Lung (tissue), 12 donors: ENCODE measurements around the gene GSAP. TPM values are rescaled to one million over a fixed set of nuclear protein-coding genes. Genes with fewer than 3 reads are reported as not detected.

Experiments used
- ATAC-seq: fragments of 200-7000 bp; cut with Tn5 transposase; one replicate; pipeline ENCODE4 v1.9.1; 2020; ENCODE audit warnings: moderate number of reproducible peaks; ENCODE audit not compliant: insufficient read depth, low FRiP score
- DNase-seq, 3 donors: peaks; one replicate each; pipeline ENCODE4 v3.0.0-alpha.2; 2013 to 2017
- H3K27ac ChIP-seq, 2 donors: one replicate each; pipeline ENCODE4 v1.5.1; 2013; ENCODE audit warnings: mild to moderate bottlenecking in 2 of 2, moderate library complexity in 2 of 2, control low read depth in 1 of 2, inconsistent platforms in 1 of 2, low read depth in 1 of 2, low read length in 1 of 2
- H3K27me3 ChIP-seq, 3 donors: one replicate each; pipeline ENCODE4 v1.5.1; 2013; ENCODE audit warnings: low read length in 2 of 3; ENCODE audit not compliant: control insufficient read depth in 3 of 3, insufficient read depth in 3 of 3
- H3K36me3 ChIP-seq, 4 donors: one replicate each; pipeline ENCODE4 v1.5.1; 2013; ENCODE audit warnings: low read length in 4 of 4, mild to moderate bottlenecking in 1 of 4, moderate library complexity in 1 of 4; ENCODE audit not compliant: control insufficient read depth in 4 of 4, insufficient read depth in 4 of 4
- H3K4me1 ChIP-seq, 5 donors: one replicate each; pipeline ENCODE4 v1.5.1; 2013; ENCODE audit warnings: low read length in 5 of 5, mild to moderate bottlenecking in 2 of 5, moderate library complexity in 1 of 5; ENCODE audit not compliant: control insufficient read depth in 5 of 5, insufficient read depth in 5 of 5
- H3K4me3 ChIP-seq: one replicate; pipeline ENCODE4 v1.5.1; 2013; ENCODE audit warnings: mild to moderate bottlenecking, control low read depth, moderate library complexity
- H3K9ac ChIP-seq, 2 donors: one replicate each; pipeline ENCODE4 v1.5.1; 2013; ENCODE audit warnings: low read length in 2 of 2, control low read depth in 1 of 2; ENCODE audit not compliant: insufficient read depth in 1 of 2
- H3K9me3 ChIP-seq, 4 donors: one replicate each; pipeline ENCODE4 v1.5.1; 2013; ENCODE audit warnings: low read length in 3 of 4, mild to moderate bottlenecking in 1 of 4, moderate library complexity in 1 of 4; ENCODE audit not compliant: control insufficient read depth in 4 of 4, insufficient read depth in 3 of 4
- WGBS, 2 donors: extraction: QIAGEN DNeasy Blood & Tissue Kit; methylation state at CpG; one replicate each; pipeline ENCODE4 v1.1.7; 2013; 5-methylcytosine and 5-hydroxymethylcytosine counted together
- polyA plus RNA-seq, 2 donors: library from polyadenylated mRNA; stranded (reverse); fragments of 200-250 nt; gene quantifications; one replicate each; pipeline ENCODE4 v1.2.1, GENCODE V29; 2013
- total RNA-seq, 2 donors: library from RNA; depleted of rRNA in 1 of 2; stranded (reverse); fragments of >200 nt in 1 of 2; gene quantifications; one replicate each; pipeline ENCODE4 v1.2.1, GENCODE V29; 2014 to 2021
- TF ChIP-seq, protein P1 (sequence below): IDR thresholded peaks from 2 replicates; pipeline ENCODE4 v1.5.1; 2012; ENCODE audit warnings: mild to moderate bottlenecking; ENCODE audit errors: control extremely low read depth, extremely low read depth
- donor health status: control.
- donor health status: control.
- donor health status: Bipolar disorder and iron deficiency.
- donor health status: healthy.
- donor health status: DM: yes; HTN: yes; CAD: no.

Gene GSAP
- total and polyA plus RNA-seq, 4 donors, result 26.4 to 99.3 (median 57.4) TPM

GRCh38 chr7:77290425-77290824 lies 125.7 kb downstream of the GSAP start:
- TF ChIP-seq, protein P1, sequence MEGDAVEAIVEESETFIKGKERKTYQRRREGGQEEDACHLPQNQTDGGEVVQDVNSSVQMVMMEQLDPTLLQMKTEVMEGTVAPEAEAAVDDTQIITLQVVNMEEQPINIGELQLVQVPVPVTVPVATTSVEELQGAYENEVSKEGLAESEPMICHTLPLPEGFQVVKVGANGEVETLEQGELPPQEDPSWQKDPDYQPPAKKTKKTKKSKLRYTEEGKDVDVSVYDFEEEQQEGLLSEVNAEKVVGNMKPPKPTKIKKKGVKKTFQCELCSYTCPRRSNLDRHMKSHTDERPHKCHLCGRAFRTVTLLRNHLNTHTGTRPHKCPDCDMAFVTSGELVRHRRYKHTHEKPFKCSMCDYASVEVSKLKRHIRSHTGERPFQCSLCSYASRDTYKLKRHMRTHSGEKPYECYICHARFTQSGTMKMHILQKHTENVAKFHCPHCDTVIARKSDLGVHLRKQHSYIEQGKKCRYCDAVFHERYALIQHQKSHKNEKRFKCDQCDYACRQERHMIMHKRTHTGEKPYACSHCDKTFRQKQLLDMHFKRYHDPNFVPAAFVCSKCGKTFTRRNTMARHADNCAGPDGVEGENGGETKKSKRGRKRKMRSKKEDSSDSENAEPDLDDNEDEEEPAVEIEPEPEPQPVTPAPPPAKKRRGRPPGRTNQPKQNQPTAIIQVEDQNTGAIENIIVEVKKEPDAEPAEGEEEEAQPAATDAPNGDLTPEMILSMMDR, result no peak
- Histone ChIP-seq H3K9me3 (no peaks in the 10 kb centered on the region), H3K4me1 (peaks cover 0 to 6% (median 0%) of the 10 kb centered on the region in 5 donors), H3K9ac (no peak overlapping the region), H3K36me3 (peaks cover 2 to 5% (median 3%) of the 10 kb centered on the region in 4 donors), H3K27ac (no peak overlapping the region), H3K27me3 (no peaks in the 10 kb centered on the region), H3K4me3 (no peak overlapping the region)
- ATAC-seq (no peak), DNase-seq (no peak)

DNA sequence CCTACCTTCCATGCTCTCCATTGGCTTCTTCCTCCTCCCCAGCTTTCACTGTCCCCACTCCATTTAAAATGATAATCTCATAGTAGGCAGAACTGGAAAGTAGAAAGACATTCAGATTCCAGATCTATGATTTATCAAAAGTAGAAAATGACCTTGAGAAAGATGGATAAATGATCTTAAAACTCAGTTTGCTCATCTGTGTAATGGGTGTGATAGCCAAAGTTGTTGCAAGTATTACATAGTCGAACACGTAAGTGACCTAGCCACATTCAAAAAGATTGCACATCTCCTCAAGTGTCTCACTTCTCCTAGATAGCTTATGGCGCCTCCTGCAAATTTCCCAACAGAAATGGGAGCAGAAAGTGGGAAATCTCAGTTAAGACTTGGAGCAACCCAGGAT lies 126.8 kb downstream of the GSAP start:
- Histone ChIP-seq H3K4me1 (peaks cover 0 to 6% (median 0%) of the 10 kb centered on the region in 5 donors), H3K27ac (no peak overlapping the region), H3K9me3 (no peaks in the 10 kb centered on the region), H3K4me3 (no peak overlapping the region), H3K9ac (no peak overlapping the region), H3K36me3 (peaks cover 2 to 5% (median 3%) of the 10 kb centered on the region in 4 donors), H3K27me3 (no peaks in the 10 kb centered on the region)
- TF ChIP-seq, protein P1, result no peak
- WGBS, 2 donors, result 94 to 99% methylated on average over 3 of the region's 3 CpGs
- DNase-seq (no peak), ATAC-seq (no peak)

- ATAC-seq, result no peak
- WGBS, 2 donors, result 62 to 69% methylated on average over 7 of the region's 7 CpGs
- TF ChIP-seq, protein P1, result no peak
- H3K27ac ChIP-seq, result no peak overlapping the region
- no peaks in the 10 kb centered on the region for H3K9me3 ChIP-seq
- H3K4me1 ChIP-seq, result peaks cover 0 to 6% (median 0%) of the 10 kb centered on the region in 5 donors
- H3K4me3 ChIP-seq, result no peak overlapping the region
- no peak overlapping the region for H3K9ac ChIP-seq
- H3K27me3 ChIP-seq, result no peaks in the 10 kb centered on the region
- peak in 2 of 3 donors; percentile 9 to 37 for DNase-seq
- peaks cover 2 to 5% (median 3%) of the 10 kb centered on the region in 4 donors for H3K36me3 ChIP-seq
Observed at GRCh38 chr7:77288676-77289320, 127.4 kb downstream of the GSAP start.

- H3K9ac ChIP-seq, result no peak overlapping the region
- H3K4me1 ChIP-seq, result peaks cover 0 to 16% (median 0%) of the 10 kb centered on the region in 5 donors
- WGBS, 2 donors, result 63 to 93% methylated on average over 2 of the region's 2 CpGs
- ATAC-seq (no peak), DNase-seq (no peak)
- peaks cover 0 to 3% (median 0%) of the 10 kb centered on the region in 4 donors for H3K36me3 ChIP-seq
- H3K27ac ChIP-seq, result no peak overlapping the region
- TF ChIP-seq, protein P1, result no peak
- no peaks in the 10 kb centered on the region for H3K9me3 ChIP-seq
- no peak overlapping the region for H3K4me3 ChIP-seq
- H3K27me3 ChIP-seq, result no peaks in the 10 kb centered on the region
Observed at GRCh38 chr7:77284616-77285015, 131.5 kb downstream of the GSAP start.
